Measurements from ENCODE around the gene NCF4.

NCF4 gene

DNA sequence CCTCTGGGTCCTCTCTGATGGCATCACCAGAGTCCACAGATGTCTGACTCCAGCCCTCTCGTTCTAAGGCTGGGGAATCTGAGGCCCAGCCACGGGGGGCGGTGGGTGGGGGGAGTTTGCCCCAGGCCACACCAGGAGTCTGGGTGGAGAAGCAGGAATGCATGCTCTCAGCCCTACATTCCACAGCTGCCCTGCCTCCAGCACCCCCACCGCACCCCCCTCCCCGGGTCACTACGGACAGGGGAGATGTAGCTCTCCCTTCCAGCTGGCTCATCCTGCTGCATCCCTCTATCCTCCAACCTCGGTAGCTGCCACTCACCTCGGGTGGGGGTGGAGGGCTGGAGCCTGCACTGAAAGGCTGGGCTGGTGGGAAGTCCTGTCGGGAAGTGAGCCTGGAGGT is 41.7 kb upstream of the NCF4 start:
- ATAC-seq, result no peak
- TF ChIP-seq ARNTL (CRISPR knock-in tag; IDR thresholded peaks at IDR 0.05; ENCODE audit: borderline replicate concordance, low read depth), result no peak
- TF ChIP-seq TCF4 (CRISPR knock-in tag; IDR thresholded peaks at IDR 0.05; ENCODE audit: borderline replicate concordance), result no peak
- no peak for TF ChIP-seq OSR1 (CRISPR knock-in tag; IDR thresholded peaks at IDR 0.05)
- no peak for TF ChIP-seq ZFP3 (CRISPR knock-in tag; IDR thresholded peaks at IDR 0.05)
- no peak for TF ChIP-seq SNAI2 (CRISPR knock-in tag; IDR thresholded peaks at IDR 0.05)
- TF ChIP-seq ISL1 (CRISPR knock-in tag; IDR thresholded peaks at IDR 0.05), result no peak
- TF ChIP-seq ZNF70 (CRISPR knock-in tag; IDR thresholded peaks at IDR 0.05), result no peak
- TF ChIP-seq TOX (CRISPR knock-in tag; IDR thresholded peaks at IDR 0.05; ENCODE audit: borderline replicate concordance), result no peak

- TF ChIP-seq OSR1 (CRISPR knock-in tag; IDR thresholded peaks at IDR 0.05), result no peak
- no peak for TF ChIP-seq ISL1 (CRISPR knock-in tag; IDR thresholded peaks at IDR 0.05)
- no peak for TF ChIP-seq ZNF565 (CRISPR knock-in tag; conservative IDR thresholded peaks at IDR 0.05; ENCODE audit: low read depth)
- TF ChIP-seq PATZ1 (CRISPR knock-in tag; IDR thresholded peaks at IDR 0.05; ENCODE audit: borderline replicate concordance), result no peak
- no peak for TF ChIP-seq ZC3H10 (CRISPR knock-in tag; IDR thresholded peaks at IDR 0.05)
- TF ChIP-seq, protein P1, sequence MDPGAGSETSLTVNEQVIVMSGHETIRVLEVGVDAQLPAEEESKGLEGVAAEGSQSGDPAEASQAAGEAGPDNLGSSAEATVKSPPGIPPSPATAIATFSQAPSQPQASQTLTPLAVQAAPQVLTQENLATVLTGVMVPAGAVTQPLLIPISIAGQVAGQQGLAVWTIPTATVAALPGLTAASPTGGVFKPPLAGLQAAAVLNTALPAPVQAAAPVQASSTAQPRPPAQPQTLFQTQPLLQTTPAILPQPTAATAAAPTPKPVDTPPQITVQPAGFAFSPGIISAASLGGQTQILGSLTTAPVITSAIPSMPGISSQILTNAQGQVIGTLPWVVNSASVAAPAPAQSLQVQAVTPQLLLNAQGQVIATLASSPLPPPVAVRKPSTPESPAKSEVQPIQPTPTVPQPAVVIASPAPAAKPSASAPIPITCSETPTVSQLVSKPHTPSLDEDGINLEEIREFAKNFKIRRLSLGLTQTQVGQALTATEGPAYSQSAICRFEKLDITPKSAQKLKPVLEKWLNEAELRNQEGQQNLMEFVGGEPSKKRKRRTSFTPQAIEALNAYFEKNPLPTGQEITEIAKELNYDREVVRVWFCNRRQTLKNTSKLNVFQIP (CRISPR knock-in tag; IDR thresholded peaks at IDR 0.05; ENCODE audit: borderline replicate concordance, low read depth), result no peak
- TF ChIP-seq TSHZ2 (CRISPR knock-in tag; IDR thresholded peaks at IDR 0.05), result no peak
- no peak for TF ChIP-seq ESRRG (CRISPR knock-in tag; IDR thresholded peaks at IDR 0.05)
- TF ChIP-seq, protein P2, sequence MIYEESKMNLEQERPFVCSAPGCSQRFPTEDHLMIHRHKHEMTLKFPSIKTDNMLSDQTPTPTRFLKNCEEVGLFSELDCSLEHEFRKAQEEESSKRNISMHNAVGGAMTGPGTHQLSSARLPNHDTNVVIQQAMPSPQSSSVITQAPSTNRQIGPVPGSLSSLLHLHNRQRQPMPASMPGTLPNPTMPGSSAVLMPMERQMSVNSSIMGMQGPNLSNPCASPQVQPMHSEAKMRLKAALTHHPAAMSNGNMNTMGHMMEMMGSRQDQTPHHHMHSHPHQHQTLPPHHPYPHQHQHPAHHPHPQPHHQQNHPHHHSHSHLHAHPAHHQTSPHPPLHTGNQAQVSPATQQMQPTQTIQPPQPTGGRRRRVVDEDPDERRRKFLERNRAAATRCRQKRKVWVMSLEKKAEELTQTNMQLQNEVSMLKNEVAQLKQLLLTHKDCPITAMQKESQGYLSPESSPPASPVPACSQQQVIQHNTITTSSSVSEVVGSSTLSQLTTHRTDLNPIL (CRISPR knock-in tag; IDR thresholded peaks at IDR 0.05; ENCODE audit: low read depth), result no peak
- TF ChIP-seq RARB (CRISPR knock-in tag; IDR thresholded peaks at IDR 0.05), result no peak
- TF ChIP-seq BACH2 (CRISPR knock-in tag; IDR thresholded peaks at IDR 0.05; ENCODE audit: borderline replicate concordance), result no peak
- no peak for TF ChIP-seq ZNF8 (CRISPR knock-in tag; IDR thresholded peaks at IDR 0.05)
- TF ChIP-seq ZFP3 (CRISPR knock-in tag; IDR thresholded peaks at IDR 0.05), result no peak
- no peak for TF ChIP-seq TOX (CRISPR knock-in tag; IDR thresholded peaks at IDR 0.05; ENCODE audit: borderline replicate concordance)
- no peak for TF ChIP-seq ARNTL (CRISPR knock-in tag; IDR thresholded peaks at IDR 0.05; ENCODE audit: borderline replicate concordance, low read depth)
- TF ChIP-seq ZNF70 (CRISPR knock-in tag; IDR thresholded peaks at IDR 0.05), result no peak
- no peak for TF ChIP-seq SNAI2 (CRISPR knock-in tag; IDR thresholded peaks at IDR 0.05)
- TF ChIP-seq ZFP30 (CRISPR knock-in tag; IDR thresholded peaks at IDR 0.05), result no peak
- ATAC-seq, result no peak
Measured at GRCh38 chr22:36822581-36822980, 38.2 kb upstream of the NCF4 start.

GRCh38 chr22:36823186-36823839 is 37.5 kb upstream of the NCF4 start:
- TF ChIP-seq TOX (CRISPR knock-in tag; IDR thresholded peaks at IDR 0.05; ENCODE audit: borderline replicate concordance) (no peak), PPARA (CRISPR knock-in tag; IDR thresholded peaks at IDR 0.05; ENCODE audit: borderline replicate concordance) (no peak), OSR1 (CRISPR knock-in tag; IDR thresholded peaks at IDR 0.05) (no peak), ZFP30 (CRISPR knock-in tag; IDR thresholded peaks at IDR 0.05) (no peak)
- TF ChIP-seq, protein P1 (CRISPR knock-in tag; IDR thresholded peaks at IDR 0.05; ENCODE audit: borderline replicate concordance, low read depth), result no peak
- no peak for ATAC-seq
